Body of pancreas (tissue), 4 donors: Measurements from ENCODE around the gene MARK4.

ENCODE experiments used
- POLR2A ChIP-seq, 3 donors: fragments of 450-650 bp; IDR thresholded peaks; one replicate each; pipeline ENCODE4 v1.6.1; 2016; ENCODE audit warnings: antibody characterized with exemption in 3 of 3, mild to moderate bottlenecking in 2 of 3
- TF ChIP-seq, protein P1 (sequence below), 7 experiments: fragments of 450-650 bp in 4 of 7; fragments of 200-600 bp in 3 of 7; sonication (generic) in 3 of 7; IDR thresholded peaks; one replicate each; pipeline ENCODE4 v1.5.1; 2016 to 2019; ENCODE audit warnings: antibody characterized with exemption in 7 of 7

- TF ChIP-seq POLR2A (IDR thresholded peaks at IDR 0.05), result no peak
- TF ChIP-seq, protein P1, sequence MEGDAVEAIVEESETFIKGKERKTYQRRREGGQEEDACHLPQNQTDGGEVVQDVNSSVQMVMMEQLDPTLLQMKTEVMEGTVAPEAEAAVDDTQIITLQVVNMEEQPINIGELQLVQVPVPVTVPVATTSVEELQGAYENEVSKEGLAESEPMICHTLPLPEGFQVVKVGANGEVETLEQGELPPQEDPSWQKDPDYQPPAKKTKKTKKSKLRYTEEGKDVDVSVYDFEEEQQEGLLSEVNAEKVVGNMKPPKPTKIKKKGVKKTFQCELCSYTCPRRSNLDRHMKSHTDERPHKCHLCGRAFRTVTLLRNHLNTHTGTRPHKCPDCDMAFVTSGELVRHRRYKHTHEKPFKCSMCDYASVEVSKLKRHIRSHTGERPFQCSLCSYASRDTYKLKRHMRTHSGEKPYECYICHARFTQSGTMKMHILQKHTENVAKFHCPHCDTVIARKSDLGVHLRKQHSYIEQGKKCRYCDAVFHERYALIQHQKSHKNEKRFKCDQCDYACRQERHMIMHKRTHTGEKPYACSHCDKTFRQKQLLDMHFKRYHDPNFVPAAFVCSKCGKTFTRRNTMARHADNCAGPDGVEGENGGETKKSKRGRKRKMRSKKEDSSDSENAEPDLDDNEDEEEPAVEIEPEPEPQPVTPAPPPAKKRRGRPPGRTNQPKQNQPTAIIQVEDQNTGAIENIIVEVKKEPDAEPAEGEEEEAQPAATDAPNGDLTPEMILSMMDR (IDR thresholded peaks at IDR 0.05), result no peak
Measured at GRCh38 chr19:45235485-45235884, 15.6 kb upstream of the MARK4 start.
